Body of pancreas (tissue), 4 donors: Measurements from ENCODE around the gene DCBLD1.

ENCODE experiments used
- POLR2A ChIP-seq, 3 donors: fragments of 450-650 bp; IDR thresholded peaks; one replicate each; pipeline ENCODE4 v1.6.1; 2016; ENCODE audit warnings: antibody characterized with exemption in 3 of 3, mild to moderate bottlenecking in 2 of 3
- TF ChIP-seq, protein P1 (sequence below), 7 experiments: fragments of 450-650 bp in 4 of 7; fragments of 200-600 bp in 3 of 7; sonication (generic) in 3 of 7; IDR thresholded peaks; one replicate each; pipeline ENCODE4 v1.5.1; 2016 to 2019; ENCODE audit warnings: antibody characterized with exemption in 7 of 7

DNA sequence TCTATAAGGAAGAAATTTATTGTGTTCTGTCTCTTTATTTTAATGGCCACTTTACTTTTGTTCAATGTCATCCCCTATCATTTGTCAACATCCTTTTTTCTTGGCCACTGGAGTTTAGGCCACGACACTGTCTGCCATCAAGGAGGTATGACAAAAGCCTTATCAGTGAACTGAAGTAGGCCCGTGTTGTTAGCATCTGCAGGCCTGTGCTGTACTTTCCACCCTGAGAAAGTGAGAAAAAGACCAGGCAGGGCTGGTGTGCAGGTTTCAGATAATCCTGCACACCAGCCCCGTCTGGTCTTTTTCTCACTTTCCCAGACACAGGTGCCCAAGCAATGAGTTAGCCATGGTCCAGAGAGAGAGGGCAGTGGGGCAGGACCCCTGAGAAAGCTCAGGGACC is 62.2 kb downstream of the DCBLD1 start:
- TF ChIP-seq, protein P1, sequence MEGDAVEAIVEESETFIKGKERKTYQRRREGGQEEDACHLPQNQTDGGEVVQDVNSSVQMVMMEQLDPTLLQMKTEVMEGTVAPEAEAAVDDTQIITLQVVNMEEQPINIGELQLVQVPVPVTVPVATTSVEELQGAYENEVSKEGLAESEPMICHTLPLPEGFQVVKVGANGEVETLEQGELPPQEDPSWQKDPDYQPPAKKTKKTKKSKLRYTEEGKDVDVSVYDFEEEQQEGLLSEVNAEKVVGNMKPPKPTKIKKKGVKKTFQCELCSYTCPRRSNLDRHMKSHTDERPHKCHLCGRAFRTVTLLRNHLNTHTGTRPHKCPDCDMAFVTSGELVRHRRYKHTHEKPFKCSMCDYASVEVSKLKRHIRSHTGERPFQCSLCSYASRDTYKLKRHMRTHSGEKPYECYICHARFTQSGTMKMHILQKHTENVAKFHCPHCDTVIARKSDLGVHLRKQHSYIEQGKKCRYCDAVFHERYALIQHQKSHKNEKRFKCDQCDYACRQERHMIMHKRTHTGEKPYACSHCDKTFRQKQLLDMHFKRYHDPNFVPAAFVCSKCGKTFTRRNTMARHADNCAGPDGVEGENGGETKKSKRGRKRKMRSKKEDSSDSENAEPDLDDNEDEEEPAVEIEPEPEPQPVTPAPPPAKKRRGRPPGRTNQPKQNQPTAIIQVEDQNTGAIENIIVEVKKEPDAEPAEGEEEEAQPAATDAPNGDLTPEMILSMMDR (IDR thresholded peaks at IDR 0.05): no peak
- TF ChIP-seq POLR2A (IDR thresholded peaks at IDR 0.05): no peak
